K562 (cell line): ENCODE measurements around the gene CD300LG. TPM values are rescaled to one million over a fixed set of nuclear protein-coding genes. Genes with fewer than 3 reads are reported as not detected.
A peak's percentile ranks its signal among the peaks of the same experiment; 100 is the strongest.

Experiments used
- ATAC-seq: fragments of 200-7000 bp; cut with Tn5 transposase; 3 replicates; pipeline ENCODE4 v1.9.1; 2020; ENCODE audit warnings: moderate library complexity
- BruUV-seq: library from RNA; stranded (reverse); fragments of 400-500 nt; replicated peaks from 2 replicates; lab custom pipeline; 2021; lab: Mats Ljungman, UMichigan
- CTCF ChIA-PET: fragments of 300-600 bp; formaldehyde crosslinking; extraction: SDS; loops from one replicate; lab custom pipeline; 2021; ENCODE audit warnings: low intra/inter-chr PET ratio; lab: Yijun Ruan, JAX
- POLR2A ChIA-PET: fragments of 300-600, 350-650 bp; sonication (Branson Sonifier 250); formaldehyde crosslinking; extraction: SDS; loops from one replicate; lab custom pipeline; 2021; ENCODE audit warnings: antibody characterized with exemption, inconsistent platforms; lab: Yijun Ruan, JAX
- DNase-seq, 4 experiments: peaks; one replicate each; pipeline versions ENCODE4 v3.0.0 to v3.0.0-alpha.2; 2011 to 2018; ENCODE audit warnings: low spot score in 3 of 4, mixed read lengths in 3 of 4; ENCODE audit errors: extremely low read depth in 1 of 4
- FAIRE-seq: peaks from 2 replicates; lab custom pipeline; 2011; peaks lifted over from hg19 to GRCh38; lab: Jason Lieb, UNC
- H2AFZ ChIP-seq: 2 replicates; pipeline ENCODE4 v1.6.0; 2011; ENCODE audit warnings: low read depth, low read length, control low read depth, inconsistent platforms
- H3K27ac ChIP-seq: fragments of 200-600 bp; 3 replicates; pipeline ENCODE4 v1.8.0; 2011; ENCODE audit warnings: low read depth, mild to moderate bottlenecking, control low read depth, inconsistent platforms, low read length, moderate library complexity, mixed read lengths; ENCODE audit errors: extremely low read depth
- H3K27me3 ChIP-seq, 2 experiments: fragments of 300-600 bp in 1 of 2; 2 replicates in 1 of 2; 3 replicates in 1 of 2; pipeline versions ENCODE4 v1.6.0 to v1.8.0; 2011; ENCODE audit warnings: inconsistent platforms in 2 of 2, low read length in 2 of 2, mild to moderate bottlenecking in 1 of 2, mixed read lengths in 1 of 2, moderate library complexity in 1 of 2; ENCODE audit not compliant: control insufficient read depth in 2 of 2, insufficient read depth in 2 of 2
- H3K36me3 ChIP-seq: fragments of 300-600 bp; 3 replicates; pipeline ENCODE4 v1.8.0; 2011; ENCODE audit warnings: mild to moderate bottlenecking, low read length, inconsistent platforms; ENCODE audit not compliant: control insufficient read depth, insufficient read depth
- H3K4me1 ChIP-seq, 2 experiments: fragments of 200-600 bp in 1 of 2; replicated peaks in 1 of 2; 2 replicates in 1 of 2; 3 replicates in 1 of 2; pipeline versions ENCODE4 v1.5.1 to v1.8.0; 2011; ENCODE audit warnings: inconsistent platforms in 2 of 2, low read length in 2 of 2, mild to moderate bottlenecking in 1 of 2, mixed read lengths in 1 of 2, moderate library complexity in 1 of 2; ENCODE audit not compliant: control insufficient read depth in 2 of 2, insufficient read depth in 2 of 2
- H3K4me2 ChIP-seq: 2 replicates; pipeline ENCODE4 v1.6.1; 2011; ENCODE audit warnings: low read length, control low read depth, inconsistent platforms, mixed read lengths; ENCODE audit not compliant: insufficient read depth
- H3K4me3 ChIP-seq: fragments of 200-600 bp; sonication (generic), shearing (Covaris generic); 2 replicates; pipeline ENCODE4 v1.5.1; 2016; ENCODE audit warnings: control low read depth, inconsistent platforms
- H3K79me2 ChIP-seq: fragments of 200-600 bp; 3 replicates; pipeline ENCODE4 v1.8.0; 2011; ENCODE audit warnings: low read length, inconsistent platforms; ENCODE audit not compliant: control insufficient read depth, insufficient read depth
- H3K9ac ChIP-seq, 2 experiments: 2 replicates each; pipeline versions ENCODE4 v1.6.0 to v1.6.1; 2011; ENCODE audit warnings: low read depth in 2 of 2, low read length in 2 of 2, control low read depth in 1 of 2, inconsistent platforms in 1 of 2, mild to moderate bottlenecking in 1 of 2, mixed read lengths in 1 of 2; ENCODE audit not compliant: insufficient read depth in 1 of 2
- H3K9me1 ChIP-seq: one replicate; pipeline ENCODE4 v1.6.0; 2011; ENCODE audit warnings: inconsistent platforms, mild to moderate bottlenecking, low read length, moderate library complexity; ENCODE audit not compliant: control insufficient read depth, insufficient read depth
- H3K9me3 ChIP-seq: replicated peaks from 2 replicates; pipeline ENCODE4 v1.5.1; 2011; ENCODE audit warnings: low read depth, low read length, inconsistent platforms; ENCODE audit not compliant: control insufficient read depth, insufficient read depth
- H4K20me1 ChIP-seq: replicated peaks from 2 replicates; pipeline ENCODE4 v1.6.1; 2011; ENCODE audit warnings: low read length, inconsistent platforms, mixed read lengths; ENCODE audit not compliant: control insufficient read depth, insufficient read depth
- ATF3 ChIP-seq, 2 experiments: fragments of 450-650 bp in 1 of 2; sonication (generic) in 1 of 2; formaldehyde crosslinking in 1 of 2; IDR thresholded peaks in 1 of 2; conservative IDR thresholded peaks in 1 of 2; 2 replicates each; pipeline versions ENCODE4 v1.6.1 to v1.8.1; 2016 to 2023; ENCODE audit warnings: mild to moderate bottlenecking in 2 of 2, moderate library complexity in 2 of 2, inconsistent platforms in 1 of 2, missing genetic modification reagents in 1 of 2
- CEBPG ChIP-seq, 3 experiments: fragments of 200-800 bp in 1 of 3; sonication (Bioruptor generic) in 1 of 3; sonication (generic) in 1 of 3; formaldehyde crosslinking in 1 of 3; IDR thresholded peaks in 2 of 3; conservative IDR thresholded peaks in 1 of 3; 2 replicates each; pipeline versions ENCODE4 v1.6.1 to v1.8.0; 2016 to 2022; ENCODE audit warnings: missing compliant biosample characterization in 2 of 3, missing genetic modification characterization in 2 of 3, mild to moderate bottlenecking in 1 of 3, missing genetic modification reagents in 1 of 3
- HINFP ChIP-seq: fragments of 450-650 bp; conservative IDR thresholded peaks from 2 replicates; pipeline ENCODE4 v1.6.1; 2016; ENCODE audit warnings: missing genetic modification characterization, low read depth, mild to moderate bottlenecking, control low read depth, missing compliant biosample characterization
- TGIF2 ChIP-seq: sonication (generic); formaldehyde crosslinking; IDR thresholded peaks from 2 replicates; pipeline ENCODE4 v1.8.1; 2022; ENCODE audit warnings: mild to moderate bottlenecking, missing genetic modification reagents, moderate library complexity
- ZFP36 ChIP-seq: fragments of 150-350 bp; IDR thresholded peaks from 2 replicates; pipeline ENCODE4 v1.6.1; 2018; ENCODE audit warnings: low read length, low read depth; ENCODE audit not compliant: partially characterized antibody
- WGBS: fragments of 100-300 bp; shearing (Covaris generic); methylation state at CpG from one replicate; pipeline ENCODE4 v1.1.6; 2016; ENCODE audit warnings: low coverage, mixed read lengths; ENCODE audit not compliant: insufficient coverage; ENCODE audit errors: missing lambda C conversion rate; 5-methylcytosine and 5-hydroxymethylcytosine counted together
- in situ Hi-C: fragments of 300-500 bp; cut with MboI; formaldehyde crosslinking; loops from 4 replicates; pipeline ENCODE4 v1.15.0; 2018; ENCODE audit warnings: inconsistent platforms, mixed read lengths
- intact Hi-C: fragments of 100-400 bp; cut with micrococcal nuclease; formaldehyde crosslinking; loops from 2 replicates; pipeline ENCODE4 v1.14.2; 2022
- polyA plus RNA-seq, 8 experiments: library from polyadenylated mRNA; depleted of rRNA in 4 of 8; stranded (reverse) in 5 of 8; unstranded in 3 of 8; fragments of >200 nt; fragmentation: Nextera tagmentation in 2 of 8; fragmentation: Illumina TruSeq in 1 of 8; extraction: Ambion mirVana in 2 of 8; extraction: Trizol in 1 of 8; gene quantifications; 2 replicates each; pipeline versions ENCODE4 v1.2.1 to v1.2.3, GENCODE V29; 2011 to 2014; ENCODE audit warnings: inconsistent platforms in 1 of 8, missing spikeins in 1 of 8
- total RNA-seq, 7 experiments: library from RNA; depleted of rRNA in 6 of 7; stranded (reverse); fragments of >200 nt in 6 of 7; fragmentation: Illumina TruSeq in 2 of 7; extraction: Trizol in 2 of 7; gene quantifications; 2 replicates each; pipeline versions ENCODE4 v1.2.1 to v1.2.3, GENCODE V29; 2011 to 2021; ENCODE audit warnings: low replicate concordance in 1 of 7

The CD300LG gene
- total and polyA plus RNA-seq, 9 of the 15 experiments (the other 6 are each of a cell fraction or from before 2014, with no cell fraction given), result not detected

- Histone ChIP-seq H3K9ac (no peak overlapping the region), H3K4me1 (no peaks in the 10 kb centered on the region; a peak in 1 of 5 replicates), H3K4me2 (no peak overlapping the region), H3K27me3 (peaks cover 20 to 76% of the 10 kb centered on the region in 2 experiments; a peak in 3 of 5 replicates), H3K79me2 (no peaks in the 10 kb centered on the region), H3K9me1 (peaks cover 4% of the 10 kb centered on the region), H3K36me3 (no peaks in the 10 kb centered on the region), H3K4me3 (no peak overlapping the region), H3K9me3 (no peaks in the 10 kb centered on the region), H4K20me1 (no peaks in the 10 kb centered on the region; the same call in 1 of the 2 replicates), H3K27ac (no peak overlapping the region), H2AFZ (no peak overlapping the region)
- intact Hi-C loops, result no loop called here
- TF ChIP-seq HINFP (tag) (no peak), ATF3 (IDR thresholded peaks at IDR 0.05) (peak; percentile 23; the same call in 1 of the 2 replicates), ATF3 (CRISPR knock-in tag; conservative IDR thresholded peaks at IDR 0.05) (no peak), CEBPG (CRISPR knock-in tag; IDR thresholded peaks at IDR 0.05) (peak; percentile 39; the same call in 1 of the 2 replicates), CEBPG (tag; conservative IDR thresholded peaks at IDR 0.05 in 1 of 2, IDR thresholded peaks at IDR 0.05 in 1 of 2) (peak in 1 of 2 experiments; percentile 57; a peak in 1 of 4 replicates), TGIF2 (no peak), ZFP36 (peak; percentile 48)
- no TSS peak for BruUV-seq
- FAIRE-seq (no peak), ATAC-seq (no peak), DNase-seq (no peak)
- ChIA-PET POLR2A (interaction anchor here (0.7 kb wide), 1 partner anchor 114 kb away, joined by 3 read pairs; no protein-coding TSS in a partner anchor), CTCF (no interaction called here)
- in situ Hi-C loops, result no loop called here
- 9% methylated on average over 12 of the region's 12 CpGs for WGBS
Observed at GRCh38 chr17:43860077-43860725, 13.2 kb downstream of the CD300LG start.
